K562 (cell line): ENCODE measurements around the gene PRKAR2B. TPM values are rescaled to one million over a fixed set of nuclear protein-coding genes. Genes with fewer than 3 reads are reported as not detected.

Source experiments
- CGGBP1 ChIP-seq: fragments of 250-450 bp; sonication (Bioruptor Pico); IDR thresholded peaks from 2 replicates; pipeline ENCODE4 v1.9.0; 2021; ENCODE audit warnings: mild to moderate bottlenecking
- GTF3C2 ChIP-seq: IDR thresholded peaks from 3 replicates; pipeline ENCODE4 v1.6.1; 2011; ENCODE audit warnings: borderline replicate concordance, mild to moderate bottlenecking, moderate library complexity; ENCODE audit not compliant: insufficient read length; ENCODE audit errors: extremely low read depth
- KAT2B ChIP-seq: IDR thresholded peaks from one replicate; pipeline ENCODE4 v1.6.1; 2012; ENCODE audit warnings: low read depth, mild to moderate bottlenecking, control low read depth, inconsistent platforms, low read length, moderate library complexity
- KDM4B ChIP-seq, 2 experiments: fragments of 450-650 bp in 1 of 2; sonication (generic) in 1 of 2; IDR thresholded peaks; 2 replicates each; pipeline ENCODE4 v1.6.1; 2016 to 2017; ENCODE audit warnings: borderline replicate concordance in 2 of 2, antibody characterized with exemption in 1 of 2, low read depth in 1 of 2, mild to moderate bottlenecking in 1 of 2
- MTA1 ChIP-seq: fragments of 450-650 bp; IDR thresholded peaks from 2 replicates; pipeline ENCODE4 v1.6.1; 2017; ENCODE audit warnings: borderline replicate concordance
- NR2C1 ChIP-seq, 2 experiments: fragments of 450-650 bp; IDR thresholded peaks; 2 replicates each; pipeline ENCODE4 v1.6.1; 2017; ENCODE audit warnings: mild to moderate bottlenecking in 2 of 2, antibody characterized with exemption in 1 of 2, inconsistent platforms in 1 of 2, missing compliant biosample characterization in 1 of 2, missing genetic modification characterization in 1 of 2
- RREB1 ChIP-seq: fragments of 250-450 bp; sonication (Bioruptor Pico); IDR thresholded peaks from 2 replicates; pipeline ENCODE4 v1.4.0; 2020
- SLC30A9 ChIP-seq: fragments of 250-450 bp; sonication (Bioruptor Pico); IDR thresholded peaks from 2 replicates; pipeline ENCODE4 v1.8.0; 2022; ENCODE audit warnings: mild to moderate bottlenecking, moderate library complexity
- YY1 ChIP-seq, 3 experiments: IDR thresholded peaks; 2 replicates each; pipeline ENCODE4 v1.6.1; 2011; ENCODE audit warnings: low read length in 2 of 3, mild to moderate bottlenecking in 2 of 3, moderate library complexity in 2 of 3, borderline replicate concordance in 1 of 3, control low read depth in 1 of 3, low read depth in 1 of 3; ENCODE audit not compliant: insufficient read depth in 3 of 3, insufficient replicate concordance in 2 of 3, control insufficient read depth in 1 of 3, insufficient read length in 1 of 3; ENCODE audit errors: extremely low read depth in 1 of 3
- ZBTB49 ChIP-seq: sonication (generic); formaldehyde crosslinking; IDR thresholded peaks from 2 replicates; pipeline ENCODE4 v1.8.0; 2022; ENCODE audit warnings: missing genetic modification reagents, mild to moderate bottlenecking, borderline replicate concordance
- ZNF41 ChIP-seq: fragments of 250-450 bp; sonication (Bioruptor Pico); conservative IDR thresholded peaks from 2 replicates; pipeline ENCODE4 v1.4.0; 2020; ENCODE audit warnings: mild to moderate bottlenecking
- ZNF644 ChIP-seq: fragments of 200-800 bp; sonication (Bioruptor generic); IDR thresholded peaks from 2 replicates; pipeline ENCODE4 v1.6.1; 2016; ENCODE audit warnings: low read depth, missing genetic modification characterization, missing compliant biosample characterization
- polyA plus RNA-seq, 8 experiments: library from polyadenylated mRNA; depleted of rRNA in 4 of 8; stranded (reverse) in 5 of 8; unstranded in 3 of 8; fragments of >200 nt; fragmentation: Nextera tagmentation in 2 of 8; fragmentation: Illumina TruSeq in 1 of 8; extraction: Ambion mirVana in 2 of 8; extraction: Trizol in 1 of 8; gene quantifications; 2 replicates each; pipeline versions ENCODE4 v1.2.1 to v1.2.3, GENCODE V29; 2011 to 2014; ENCODE audit warnings: inconsistent platforms in 1 of 8, missing spikeins in 1 of 8
- total RNA-seq, 7 experiments: library from RNA; depleted of rRNA in 6 of 7; stranded (reverse); fragments of >200 nt in 6 of 7; fragmentation: Illumina TruSeq in 2 of 7; extraction: Trizol in 2 of 7; gene quantifications; 2 replicates each; pipeline versions ENCODE4 v1.2.1 to v1.2.3, GENCODE V29; 2011 to 2021; ENCODE audit warnings: low replicate concordance in 1 of 7

Gene PRKAR2B
- total and polyA plus RNA-seq, 9 of the 15 experiments (the other 6 are each of a cell fraction or from before 2014, with no cell fraction given), result 59.0 to 173 (median 129) TPM

- TF ChIP-seq RREB1 (CRISPR knock-in tag), result 0 out of 2 replicates have a peak, but pooled peaks have one; percentile 44
- TF ChIP-seq CGGBP1, result no peak
- peak; percentile 64 for TF ChIP-seq NR2C1 (IDR thresholded peaks at IDR 0.05)
- TF ChIP-seq NR2C1 (tag; IDR thresholded peaks at IDR 0.05), result peak; percentile 72
- no peak for TF ChIP-seq ZBTB49 (CRISPR knock-in tag)
- peak in 2 of 3 experiments; percentile 79 to 89 for TF ChIP-seq YY1 (IDR thresholded peaks at IDR 0.05; ENCODE audit: borderline replicate concordance in 1 of 3, control insufficient read depth in 1 of 3, extremely low read depth in 1 of 3, insufficient read depth in 3 of 3, insufficient read length in 1 of 3, insufficient replicate concordance in 2 of 3, low read depth in 1 of 3, low read length in 2 of 3)
- TF ChIP-seq ZNF41 (CRISPR knock-in tag), result 0 out of 2 replicates have a peak, but pooled peaks have one; percentile 19
- TF ChIP-seq SLC30A9, result no peak
- TF ChIP-seq ZNF644 (tag), result no peak
- TF ChIP-seq MTA1, result peak; percentile 75
- peak in 1 of 2 experiments; percentile 72; a peak in 1 of 4 replicates for TF ChIP-seq KDM4B (IDR thresholded peaks at IDR 0.05; ENCODE audit: borderline replicate concordance in 2 of 2, low read depth in 1 of 2)
- TF ChIP-seq KAT2B, result no peak
- no peak for TF ChIP-seq GTF3C2
These were observed 124.9 kb downstream of the PRKAR2B start (continued) for GRCh38 chr7:107169120-107170050.
